ENCODE measurements around the gene CRB1. TPM values are rescaled to one million over a fixed set of nuclear protein-coding genes. Genes with fewer than 3 reads are reported as not detected.

The CRB1 gene
- total RNA-seq, 2 donors from 2014 or later: 0.17 TPM; not detected in 1

- no peaks in the 10 kb centered on the region for H3K4me1 ChIP-seq
- no peak overlapping the region for H3K9ac ChIP-seq (ENCODE audit: low read depth in 2 of 2, low read length in 2 of 2)
- H3K27ac ChIP-seq: no peak overlapping the region
- no peaks in the 10 kb centered on the region for H3K27me3 ChIP-seq
- DNase-seq: no peak
- no peaks in the 10 kb centered on the region for H3K9me3 ChIP-seq
- intact Hi-C loops (cut with DNase I): no loop called here
- H3K36me3 ChIP-seq: no peaks in the 10 kb centered on the region
- no peak overlapping the region for H3K4me3 ChIP-seq
- no peak for TF ChIP-seq CTCF (IDR thresholded peaks at IDR 0.05)
Observed at GRCh38 chr1:197313713-197314112, 45.7 kb downstream of the CRB1 start.

GRCh38 chr1:197314682-197315081 is 46.6 kb downstream of the CRB1 start:
- intact Hi-C loops (cut with DNase I): no loop called here

GRCh38 chr1:197319631-197320030 is 51.6 kb downstream of the CRB1 start:
- H3K4me3 ChIP-seq: no peak overlapping the region
- no peaks in the 10 kb centered on the region for H3K9me3 ChIP-seq
- intact Hi-C loops (cut with DNase I): no loop called here
- H3K27me3 ChIP-seq: no peaks in the 10 kb centered on the region
- no peak overlapping the region for H3K27ac ChIP-seq
- H3K4me1 ChIP-seq: no peaks in the 10 kb centered on the region
- DNase-seq: no peak
- no peaks in the 10 kb centered on the region for H3K36me3 ChIP-seq
- TF ChIP-seq CTCF (IDR thresholded peaks at IDR 0.05): no peak
- H3K9ac ChIP-seq (ENCODE audit: low read depth in 2 of 2, low read length in 2 of 2): no peak overlapping the region

More at GRCh38 chr1:197314682-197315081, 46.6 kb downstream of the CRB1 start:
- Histone ChIP-seq H3K4me1 (no peaks in the 10 kb centered on the region), H3K27ac (no peak overlapping the region), H3K4me3 (no peak overlapping the region), H3K36me3 (no peaks in the 10 kb centered on the region), H3K27me3 (no peaks in the 10 kb centered on the region), H3K9me3 (no peaks in the 10 kb centered on the region), H3K9ac (ENCODE audit: low read depth in 2 of 2, low read length in 2 of 2) (no peak overlapping the region)
- no peak for TF ChIP-seq CTCF (IDR thresholded peaks at IDR 0.05)
- DNase-seq: no peak

- H3K9ac ChIP-seq (ENCODE audit: low read depth in 2 of 2, low read length in 2 of 2): no peak overlapping the region
- intact Hi-C loops (cut with DNase I): no loop called here
- TF ChIP-seq CTCF (IDR thresholded peaks at IDR 0.05): no peak
- H3K27ac ChIP-seq: no peak overlapping the region
- no peaks in the 10 kb centered on the region for H3K27me3 ChIP-seq
- H3K9me3 ChIP-seq: no peaks in the 10 kb centered on the region
- H3K4me1 ChIP-seq: no peaks in the 10 kb centered on the region
- no peaks in the 10 kb centered on the region for H3K36me3 ChIP-seq
- DNase-seq: no peak
- no peak overlapping the region for H3K4me3 ChIP-seq
Observed at GRCh38 chr1:197320991-197321531, 53.0 kb downstream of the CRB1 start.

GRCh38 chr1:197321811-197322210 is 53.8 kb downstream of the CRB1 start:
- no peak for DNase-seq
- Histone ChIP-seq H3K9me3 (no peaks in the 10 kb centered on the region), H3K9ac (ENCODE audit: low read depth in 2 of 2, low read length in 2 of 2) (no peak overlapping the region), H3K27me3 (no peaks in the 10 kb centered on the region), H3K36me3 (no peaks in the 10 kb centered on the region), H3K4me3 (no peak overlapping the region), H3K4me1 (no peaks in the 10 kb centered on the region), H3K27ac (no peak overlapping the region)
- intact Hi-C loops (cut with DNase I): no loop called here
- no peak for TF ChIP-seq CTCF (IDR thresholded peaks at IDR 0.05)
